ENCODE measurements around the gene TRMT61A. TPM values are rescaled to one million over a fixed set of nuclear protein-coding genes. Genes with fewer than 3 reads are reported as not detected.

The TRMT61A gene
- total RNA-seq, 1 experiment from 2014 or later, result 14.9 TPM

DNA sequence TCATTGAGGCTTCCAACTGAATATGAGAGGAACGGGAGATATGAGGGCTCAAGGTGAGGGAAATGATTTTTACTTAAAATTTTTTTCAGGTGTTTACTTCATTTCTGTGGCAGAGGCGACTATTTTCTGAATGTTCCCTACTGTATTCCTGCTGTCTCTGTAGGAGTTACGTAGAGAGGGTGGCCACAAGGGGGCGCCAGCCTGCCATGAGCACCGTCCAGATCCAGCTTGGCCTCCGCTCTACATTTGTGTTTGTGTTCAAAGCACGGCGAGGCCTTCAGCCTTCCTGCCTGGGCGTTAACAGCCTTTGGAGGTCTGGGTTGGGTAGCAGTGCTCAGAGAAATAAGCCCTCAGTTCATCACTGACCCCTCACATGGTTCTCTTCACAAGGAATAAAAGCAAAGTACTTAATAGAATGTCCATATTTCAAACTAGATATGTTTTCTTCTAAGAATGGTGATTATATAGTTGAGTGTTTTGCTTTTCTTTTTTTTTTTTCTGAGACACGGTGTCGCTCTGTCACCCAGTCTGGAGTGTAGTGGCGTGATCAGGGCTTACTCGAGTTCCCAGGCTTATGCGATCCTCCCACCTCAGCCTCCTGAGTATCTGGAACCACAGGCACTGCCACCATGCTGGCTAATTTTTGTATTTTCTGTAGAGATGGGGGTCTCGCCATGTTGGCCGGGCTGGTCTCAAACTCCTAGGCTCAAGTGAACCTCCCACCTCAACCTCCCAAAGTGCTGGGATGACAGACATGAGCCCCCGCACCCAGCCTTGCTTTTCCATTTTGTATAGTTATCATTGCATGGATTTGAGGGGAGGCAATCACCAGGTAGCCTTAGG, 28.6 kb upstream of the TRMT61A start:
- Histone ChIP-seq H3K4me3 (replicated peaks in 1 of 2; ENCODE audit: low read depth in 1 of 2, low read length in 2 of 2) (no peak overlapping the region), H3K9me3 (ENCODE audit: control insufficient read depth in 1 of 2, insufficient read depth in 1 of 2, low read depth in 1 of 2, low read length in 2 of 2) (no peaks in the 10 kb centered on the region), H2AFZ (ENCODE audit: low read depth, low read length, poor library complexity, severe bottlenecking) (no peak overlapping the region), H3K4me1 (ENCODE audit: control insufficient read depth in 1 of 2, insufficient read depth in 2 of 2, low read length in 2 of 2) (no peaks in the 10 kb centered on the region), H4K20me1 (ENCODE audit: insufficient read depth) (no peaks in the 10 kb centered on the region; the same call in 1 of the 2 replicates), H3K27ac (ENCODE audit: low read depth, low read length) (no peak overlapping the region), H3K9me2 (ENCODE audit: insufficient read depth) (no peaks in the 10 kb centered on the region), H3K27me3 (ENCODE audit: insufficient read depth, low read length) (no peaks in the 10 kb centered on the region), H3K36me3 (ENCODE audit: control insufficient read depth in 1 of 2, insufficient read depth in 2 of 2, low read length in 2 of 2) (peaks cover 17 to 36% of the 10 kb centered on the region in 2 experiments), H3K4me2 (ENCODE audit: low read length) (no peak overlapping the region), H3K9ac (ENCODE audit: low read length) (no peak overlapping the region), H3K79me2 (ENCODE audit: insufficient read depth, low read length) (peaks cover 15% of the 10 kb centered on the region)
- ChIA-PET RAD21 (ENCODE audit: low non-redundant PET in 1 of 2, low total read pairs in 2 of 2, uncharacterized antibody in 2 of 2, unreplicated experiment in 2 of 2) (no interaction called here), CTCF (interaction anchor here (0.6 to 1.6 kb wide), 7 partner anchors 9 to 107 kb away, joined by 3 to 8 read pairs (median 3); partner anchors contain the start of gene CKB), POLR2A (no interaction called here)
- TF ChIP-seq, protein P1, sequence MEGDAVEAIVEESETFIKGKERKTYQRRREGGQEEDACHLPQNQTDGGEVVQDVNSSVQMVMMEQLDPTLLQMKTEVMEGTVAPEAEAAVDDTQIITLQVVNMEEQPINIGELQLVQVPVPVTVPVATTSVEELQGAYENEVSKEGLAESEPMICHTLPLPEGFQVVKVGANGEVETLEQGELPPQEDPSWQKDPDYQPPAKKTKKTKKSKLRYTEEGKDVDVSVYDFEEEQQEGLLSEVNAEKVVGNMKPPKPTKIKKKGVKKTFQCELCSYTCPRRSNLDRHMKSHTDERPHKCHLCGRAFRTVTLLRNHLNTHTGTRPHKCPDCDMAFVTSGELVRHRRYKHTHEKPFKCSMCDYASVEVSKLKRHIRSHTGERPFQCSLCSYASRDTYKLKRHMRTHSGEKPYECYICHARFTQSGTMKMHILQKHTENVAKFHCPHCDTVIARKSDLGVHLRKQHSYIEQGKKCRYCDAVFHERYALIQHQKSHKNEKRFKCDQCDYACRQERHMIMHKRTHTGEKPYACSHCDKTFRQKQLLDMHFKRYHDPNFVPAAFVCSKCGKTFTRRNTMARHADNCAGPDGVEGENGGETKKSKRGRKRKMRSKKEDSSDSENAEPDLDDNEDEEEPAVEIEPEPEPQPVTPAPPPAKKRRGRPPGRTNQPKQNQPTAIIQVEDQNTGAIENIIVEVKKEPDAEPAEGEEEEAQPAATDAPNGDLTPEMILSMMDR (IDR thresholded peaks at IDR 0.05 in 2 of 3, conservative IDR thresholded peaks at IDR 0.05 in 1 of 3; ENCODE audit: borderline replicate concordance in 1 of 3, insufficient read depth in 1 of 3, low read depth in 2 of 3, low read length in 2 of 3), result peak; percentile 50 to 96 (median 95); a peak in 5 of 6 replicates
- TF ChIP-seq RAD21 (IDR thresholded peaks at IDR 0.05; ENCODE audit: low read depth) (peak; percentile 61), EGR1 (IDR thresholded peaks at IDR 0.05; ENCODE audit: low read depth) (no peak)
- peak; percentile 96 for ATAC-seq
- no TSS peak for BruUV-seq (replicated peaks)
- intact Hi-C loops (cut with micrococcal nuclease), result loop anchor here (1.0 kb wide), 1 partner anchor 46 kb away; no protein-coding TSS in a partner anchor
- no peak for DNase-seq (ENCODE audit: low read depth, low spot score)
